ENCODE results near the gene SYTL1. TPM values are rescaled to one million over a fixed set of nuclear protein-coding genes. Genes with fewer than 3 reads are reported as not detected.
A peak's percentile ranks its signal among the peaks of the same experiment; 100 is the strongest.

The SYTL1 gene
- total RNA-seq, 2 donors from 2014 or later: 6.7 to 7.5 TPM

DNA sequence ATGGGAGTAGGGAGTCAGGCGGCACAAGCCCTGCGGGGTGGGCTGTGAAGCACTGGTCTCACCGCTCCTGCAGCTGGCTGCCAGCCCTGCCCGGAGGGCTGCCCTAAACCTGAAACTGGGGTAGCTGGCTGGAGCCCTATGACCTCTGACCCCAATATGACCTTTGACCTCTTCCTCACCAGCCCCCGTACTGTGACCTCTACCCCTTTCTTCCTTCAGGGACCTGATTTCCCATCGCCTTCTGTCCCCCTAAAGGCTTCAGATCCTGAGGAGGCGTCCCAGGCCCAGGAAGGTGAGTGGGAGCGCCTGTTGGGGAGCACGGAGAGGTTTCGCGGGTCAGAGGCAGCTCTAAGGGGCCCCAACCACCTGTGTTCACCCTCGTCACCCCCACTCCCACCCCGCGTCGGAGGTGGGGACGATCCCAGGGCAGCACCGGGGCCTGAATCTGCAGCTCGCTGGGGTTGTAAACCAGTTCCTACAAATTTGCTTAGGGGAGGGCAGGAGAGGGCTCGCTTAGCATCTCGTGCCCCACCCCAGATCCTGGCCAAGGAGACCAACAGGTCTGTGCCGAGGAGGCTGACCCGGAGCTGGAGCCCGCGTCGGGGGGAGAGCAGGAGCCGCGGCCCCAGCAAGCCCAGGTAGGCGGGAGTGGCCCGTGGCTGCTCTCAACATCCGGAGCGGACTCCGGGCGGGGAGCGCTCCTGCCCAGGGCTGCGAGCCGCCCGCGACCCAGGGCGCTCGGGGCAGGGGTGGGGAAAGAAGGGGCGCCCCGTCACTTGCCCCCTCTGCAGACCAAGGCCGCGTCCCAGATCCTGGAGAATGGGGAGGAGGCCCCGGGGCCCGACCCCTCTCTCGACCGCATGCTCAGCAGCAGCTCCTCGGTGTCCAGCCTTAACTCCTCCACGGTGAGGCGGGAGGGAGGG is 7.3 kb downstream of the SYTL1 start:
- Mint-ChIP-seq H3K27me3 (ENCODE audit: insufficient read depth) (peaks cover 11% of the 10 kb centered on the region), H3K36me3 (ENCODE audit: low read depth) (peaks cover 4% of the 10 kb centered on the region), H3K27ac (no peak overlapping the region)

DNA sequence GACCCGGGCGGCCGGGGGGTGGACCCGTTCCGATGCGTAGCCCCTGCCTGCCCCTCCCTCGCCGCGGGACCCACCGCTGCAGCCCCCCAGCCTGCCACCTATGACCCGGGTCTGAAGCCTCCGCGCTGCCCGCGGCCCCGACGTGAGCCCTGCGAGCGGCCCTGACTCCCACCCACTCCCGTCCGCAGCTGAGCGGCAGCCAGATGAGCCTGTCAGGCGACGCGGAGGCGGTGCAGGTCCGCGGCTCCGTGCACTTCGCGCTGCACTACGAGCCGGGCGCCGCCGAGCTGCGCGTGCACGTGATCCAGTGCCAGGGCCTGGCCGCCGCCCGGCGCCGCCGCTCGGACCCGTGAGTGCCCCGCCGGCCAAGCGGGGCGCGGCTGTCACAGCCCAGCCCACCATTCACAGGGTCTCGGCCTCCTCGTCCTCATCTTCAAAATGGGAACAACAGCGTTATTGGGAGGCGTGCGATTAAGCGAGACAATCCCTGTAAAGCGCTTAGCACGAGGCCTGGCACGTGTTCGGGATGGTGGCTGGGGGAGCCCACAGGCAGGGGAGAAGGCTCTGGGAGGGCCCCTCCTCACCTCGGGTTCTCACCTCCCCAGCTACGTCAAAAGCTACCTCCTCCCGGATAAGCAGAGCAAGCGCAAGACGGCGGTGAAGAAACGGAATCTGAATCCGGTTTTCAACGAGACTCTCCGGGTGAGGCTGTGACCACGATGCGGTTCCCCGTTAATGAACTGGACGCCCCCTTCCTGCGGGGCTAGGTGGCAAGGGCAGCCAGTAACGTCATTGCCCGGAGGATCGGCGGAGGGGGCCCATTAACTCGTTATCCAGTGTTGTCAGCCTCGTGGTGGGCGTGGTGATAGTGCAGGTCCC is 8.2 kb downstream of the SYTL1 start:
- WGBS, 2 experiments (ENCODE audit: insufficient coverage in 1 of 2, insufficient read length in 1 of 2): 16 to 31% methylated on average over 40 to 84 of the region's 84 CpGs
- peak overlapping the region; percentile 60 for H3K4me3 Mint-ChIP-seq
- H3K36me3 Mint-ChIP-seq (ENCODE audit: low read depth): peaks cover 4% of the 10 kb centered on the region
- peak; percentile 94 for DNase-seq
- Histone ChIP-seq H3K9me3 (ENCODE audit: control insufficient read depth, low read length) (no peaks in the 10 kb centered on the region), H3K4me1 (ENCODE audit: control insufficient read depth, insufficient read depth, low read length) (no peaks in the 10 kb centered on the region), H3K9ac (ENCODE audit: extremely low read depth, low read length, poor library complexity, severe bottlenecking) (no peak overlapping the region), H3K4me3 (ENCODE audit: low read length) (peak overlapping the region; percentile 73), H3K27ac (ENCODE audit: low read depth, low read length) (no peak overlapping the region), H3K36me3 (ENCODE audit: control insufficient read depth, insufficient read depth, low read length) (no peaks in the 10 kb centered on the region), H3K27me3 (ENCODE audit: control insufficient read depth, insufficient read depth, low read length, poor library complexity, severe bottlenecking) (peaks cover 16% of the 10 kb centered on the region)
- TF ChIP-seq, protein P1, sequence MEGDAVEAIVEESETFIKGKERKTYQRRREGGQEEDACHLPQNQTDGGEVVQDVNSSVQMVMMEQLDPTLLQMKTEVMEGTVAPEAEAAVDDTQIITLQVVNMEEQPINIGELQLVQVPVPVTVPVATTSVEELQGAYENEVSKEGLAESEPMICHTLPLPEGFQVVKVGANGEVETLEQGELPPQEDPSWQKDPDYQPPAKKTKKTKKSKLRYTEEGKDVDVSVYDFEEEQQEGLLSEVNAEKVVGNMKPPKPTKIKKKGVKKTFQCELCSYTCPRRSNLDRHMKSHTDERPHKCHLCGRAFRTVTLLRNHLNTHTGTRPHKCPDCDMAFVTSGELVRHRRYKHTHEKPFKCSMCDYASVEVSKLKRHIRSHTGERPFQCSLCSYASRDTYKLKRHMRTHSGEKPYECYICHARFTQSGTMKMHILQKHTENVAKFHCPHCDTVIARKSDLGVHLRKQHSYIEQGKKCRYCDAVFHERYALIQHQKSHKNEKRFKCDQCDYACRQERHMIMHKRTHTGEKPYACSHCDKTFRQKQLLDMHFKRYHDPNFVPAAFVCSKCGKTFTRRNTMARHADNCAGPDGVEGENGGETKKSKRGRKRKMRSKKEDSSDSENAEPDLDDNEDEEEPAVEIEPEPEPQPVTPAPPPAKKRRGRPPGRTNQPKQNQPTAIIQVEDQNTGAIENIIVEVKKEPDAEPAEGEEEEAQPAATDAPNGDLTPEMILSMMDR (conservative IDR thresholded peaks at IDR 0.05): no peak
- no peaks in the 10 kb centered on the region for H3K4me1 Mint-ChIP-seq
- H3K27me3 Mint-ChIP-seq (ENCODE audit: insufficient read depth): peaks cover 11% of the 10 kb centered on the region
- peaks cover 5% of the 10 kb centered on the region for H3K9me3 Mint-ChIP-seq
- H3K27ac Mint-ChIP-seq: no peak overlapping the region

More for the DNA sequence above, 7.3 kb downstream of the SYTL1 start:
- peak overlapping the region; percentile 73 for H3K4me3 ChIP-seq (ENCODE audit: low read length)
- TF ChIP-seq, protein P1 (conservative IDR thresholded peaks at IDR 0.05): no peak
- H3K27ac ChIP-seq (ENCODE audit: low read depth, low read length): no peak overlapping the region
- peaks cover 16% of the 10 kb centered on the region for H3K27me3 ChIP-seq (ENCODE audit: control insufficient read depth, insufficient read depth, low read length, poor library complexity, severe bottlenecking)
- Mint-ChIP-seq H3K9me3 (peaks cover 5% of the 10 kb centered on the region), H3K4me1 (no peaks in the 10 kb centered on the region), H3K4me3 (peak overlapping the region; percentile 60)
- H3K36me3 ChIP-seq (ENCODE audit: control insufficient read depth, insufficient read depth, low read length): no peaks in the 10 kb centered on the region
- H3K4me1 ChIP-seq (ENCODE audit: control insufficient read depth, insufficient read depth, low read length): no peaks in the 10 kb centered on the region
- no peak overlapping the region for H3K9ac ChIP-seq (ENCODE audit: extremely low read depth, low read length, poor library complexity, severe bottlenecking)
- peak; percentile 92 for DNase-seq
- no peaks in the 10 kb centered on the region for H3K9me3 ChIP-seq (ENCODE audit: control insufficient read depth, low read length)
- 17% methylated on average over 16 to 51 of the region's 51 CpGs for WGBS, 2 experiments (ENCODE audit: insufficient coverage in 1 of 2, insufficient read length in 1 of 2)
